Measurements from ENCODE around the gene PARD6G.
A peak's percentile ranks its signal among the peaks of the same experiment; 100 is the strongest.

Gene PARD6G

DNA sequence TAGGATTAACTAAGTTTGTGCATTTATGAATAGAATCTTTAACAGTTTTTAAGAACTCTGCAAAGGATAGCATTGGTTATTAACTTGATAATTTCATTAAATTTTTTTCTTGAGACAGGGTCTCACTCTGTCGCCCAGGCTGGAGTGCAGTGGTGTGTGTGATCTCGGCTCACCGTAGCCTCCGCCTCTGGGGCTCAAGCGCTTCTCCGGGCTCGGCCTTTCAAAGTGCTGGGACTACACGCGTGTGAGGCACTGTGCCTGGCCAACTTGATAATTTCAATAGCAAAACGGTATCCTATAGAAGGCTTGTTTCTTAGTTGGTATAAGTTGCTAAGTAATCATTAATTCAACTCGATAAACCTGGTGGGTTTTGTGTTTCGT lies 100.3 kb downstream of the PARD6G start:
- no peak for DNase-seq (ENCODE audit: low spot score)

DNA sequence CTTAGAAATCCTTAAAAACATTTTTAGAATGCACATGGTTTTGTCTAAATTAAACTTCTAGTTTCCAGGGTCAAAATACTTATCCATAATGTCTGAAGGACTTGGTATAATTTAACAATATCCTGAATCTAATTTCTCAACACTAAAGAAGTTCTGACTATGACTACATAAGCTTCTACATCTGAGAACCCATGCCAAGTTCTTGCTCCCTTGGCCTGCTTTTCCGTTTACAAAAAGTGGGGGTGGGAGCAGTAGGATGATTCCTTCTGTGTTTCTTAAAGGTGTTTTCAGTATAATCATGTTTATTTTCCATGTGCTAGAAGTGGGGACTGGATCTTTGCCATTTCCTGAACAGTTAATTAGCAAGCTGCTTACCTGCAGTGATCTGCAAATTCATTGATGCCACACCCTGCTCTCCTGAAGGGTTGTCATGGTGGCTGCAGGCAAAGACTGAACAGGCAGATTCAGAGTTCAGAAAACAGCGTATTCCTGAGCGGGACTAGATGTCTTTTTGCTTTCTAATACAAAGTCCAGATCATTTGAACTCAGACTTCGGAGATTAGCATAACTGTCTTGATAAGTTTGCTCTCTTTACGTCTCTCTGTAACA lies 102.0 kb downstream of the PARD6G start:
- no peak for DNase-seq (ENCODE audit: low spot score)

DNA sequence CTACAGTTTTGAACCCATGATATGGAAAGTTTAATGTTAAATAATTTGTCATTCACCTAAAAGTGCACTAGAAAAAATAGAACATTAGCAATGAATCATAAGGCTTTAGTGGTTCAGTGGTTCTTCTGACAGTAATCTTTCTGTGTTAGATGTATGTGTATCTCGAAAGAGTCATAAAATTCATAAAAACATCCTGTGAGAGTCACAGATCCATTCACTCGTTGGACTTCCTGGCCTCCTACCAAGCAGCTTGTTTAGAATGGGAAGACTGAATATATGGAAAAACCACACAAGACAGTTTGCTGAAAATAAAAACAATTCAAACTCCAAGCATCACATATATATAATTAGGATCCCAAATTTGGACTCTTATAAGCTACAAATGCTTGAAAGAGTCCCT lies 103.4 kb downstream of the PARD6G start:
- DNase-seq (ENCODE audit: low spot score): no peak

DNA sequence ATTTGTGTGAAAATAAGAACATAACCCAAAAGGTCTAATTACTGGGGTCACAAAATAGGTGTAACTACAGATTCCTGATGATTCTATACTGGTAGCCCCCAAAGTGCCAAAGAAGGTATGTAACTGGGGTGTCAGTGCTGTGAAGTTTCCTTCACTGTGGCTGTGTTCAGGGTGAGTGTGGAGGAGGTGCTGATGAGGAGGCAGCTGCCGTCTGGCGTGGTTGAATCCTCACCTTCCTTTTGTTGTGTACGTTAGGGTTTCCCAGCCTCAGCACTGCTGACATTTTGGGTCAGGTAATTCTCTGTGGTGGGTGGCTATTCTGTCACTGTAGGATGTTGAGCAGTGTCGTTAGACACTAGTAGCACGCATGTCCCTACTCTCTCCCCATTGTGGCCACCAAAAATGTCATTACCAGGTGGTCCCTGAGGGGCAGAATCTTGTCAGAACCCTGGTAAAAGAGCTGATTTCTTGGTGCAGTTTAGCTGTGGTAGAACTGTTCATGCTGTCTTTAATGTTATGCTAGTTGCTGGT lies 106.8 kb downstream of the PARD6G start:
- no peak for DNase-seq (ENCODE audit: low spot score)

DNA sequence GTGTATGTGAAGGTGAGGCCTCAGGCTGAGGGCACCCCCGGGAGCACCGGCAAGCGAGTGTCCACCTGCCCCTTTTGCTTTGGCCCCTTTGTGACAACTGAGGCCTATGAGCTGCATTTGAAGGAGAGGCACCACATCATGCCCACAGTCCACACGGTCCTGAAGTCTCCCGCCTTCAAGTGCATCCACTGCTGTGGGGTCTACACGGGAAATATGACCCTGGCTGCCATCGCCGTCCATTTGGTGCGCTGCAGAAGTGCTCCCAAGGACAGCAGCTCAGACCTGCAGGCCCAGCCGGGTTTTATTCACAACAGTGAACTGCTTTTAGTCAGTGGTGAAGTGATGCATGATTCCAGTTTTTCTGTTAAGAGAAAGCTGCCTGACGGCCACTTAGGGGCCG lies 109.3 kb downstream of the PARD6G start:
- DNase-seq (ENCODE audit: low spot score): no peak

DNA sequence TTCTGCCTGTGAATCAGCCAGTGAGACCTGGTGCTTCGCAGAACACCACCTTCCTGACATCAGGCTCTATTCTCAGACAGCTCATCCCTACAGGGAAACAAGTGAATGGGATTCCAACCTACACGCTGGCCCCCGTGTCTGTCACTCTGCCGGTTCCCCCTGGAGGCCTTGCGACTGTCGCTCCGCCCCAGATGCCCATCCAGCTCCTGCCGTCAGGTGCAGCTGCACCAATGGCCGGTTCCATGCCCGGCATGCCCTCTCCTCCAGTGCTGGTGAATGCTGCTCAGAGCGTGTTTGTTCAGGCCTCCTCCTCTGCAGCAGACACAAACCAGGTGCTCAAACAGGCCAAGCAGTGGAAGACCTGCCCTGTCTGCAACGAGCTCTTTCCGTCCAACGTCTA lies 110.2 kb downstream of the PARD6G start:
- DNase-seq (ENCODE audit: low spot score): no peak

GRCh38 chr18:80136679-80137078 lies 110.6 kb downstream of the PARD6G start:
- DNase-seq (ENCODE audit: low spot score): no peak

DNA sequence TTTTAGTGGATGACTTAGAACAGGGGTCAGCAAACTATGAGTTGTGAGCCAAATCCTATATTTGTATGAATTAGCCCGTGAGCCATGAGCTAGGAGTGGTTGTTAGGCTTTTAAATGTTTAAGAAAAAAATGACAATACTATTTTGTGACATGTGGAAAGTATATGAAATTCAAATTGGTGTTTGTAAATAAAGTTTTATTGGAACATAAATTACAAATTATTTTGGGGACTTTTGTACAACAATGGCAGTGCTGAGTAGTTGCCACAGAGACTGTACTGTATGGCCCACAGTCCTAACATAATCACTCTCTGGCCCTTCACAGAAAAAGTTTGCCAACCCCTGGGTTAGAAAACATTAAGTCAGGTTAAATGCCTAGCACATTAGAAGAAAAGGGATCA lies 112.2 kb downstream of the PARD6G start:
- no peak for DNase-seq (ENCODE audit: low spot score)

DNA sequence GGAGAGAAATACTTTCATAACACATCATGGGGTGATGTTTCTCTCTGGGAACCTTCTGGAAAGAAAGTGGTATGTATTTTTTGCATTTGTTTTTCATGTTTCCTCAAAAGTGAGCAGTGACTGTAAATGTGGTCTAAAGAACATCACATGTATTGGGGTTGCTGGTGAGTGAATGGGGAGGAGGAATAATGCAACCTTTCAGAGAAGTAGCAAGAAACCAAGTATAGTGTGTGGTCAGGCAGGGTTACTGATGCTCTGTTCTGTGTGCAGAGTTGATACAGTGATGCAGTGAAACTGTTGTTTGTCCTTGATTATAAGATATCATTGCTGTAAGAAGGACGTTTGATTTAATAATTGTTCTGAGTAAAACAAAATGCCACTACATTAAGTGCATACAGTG lies 114.2 kb downstream of the PARD6G start:
- no peak for DNase-seq (ENCODE audit: low spot score)

GRCh38 chr18:80132180-80132812 lies 115.0 kb downstream of the PARD6G start:
- no peak for DNase-seq (ENCODE audit: low spot score)

DNA sequence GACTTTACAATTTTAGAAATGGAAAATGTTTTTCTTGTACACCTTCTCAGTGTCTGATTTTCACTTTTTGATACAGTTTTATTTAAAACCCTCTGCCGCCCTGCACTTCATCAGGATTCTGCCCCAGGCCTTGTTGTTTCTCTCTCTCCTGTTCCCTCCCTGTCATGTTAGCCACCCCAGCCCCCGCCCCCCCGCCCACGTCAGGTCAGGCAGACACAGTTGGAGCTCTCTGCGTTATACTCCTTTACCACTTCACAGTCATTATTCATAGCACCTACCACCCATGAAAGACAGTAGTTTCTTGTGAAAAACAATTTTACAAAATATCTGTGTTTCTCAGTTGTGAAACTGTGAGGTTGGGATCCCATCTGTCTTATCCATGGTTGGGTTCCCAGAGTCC lies 116.8 kb downstream of the PARD6G start:
- no peak for DNase-seq (ENCODE audit: low spot score)

GRCh38 chr18:80129672-80130367 lies 117.5 kb downstream of the PARD6G start:
- DNase-seq (ENCODE audit: low spot score): no peak

GRCh38 chr18:80127635-80128034 lies 119.7 kb downstream of the PARD6G start:
- no peak for DNase-seq (ENCODE audit: low spot score)

GRCh38 chr18:80126797-80127196 lies 120.5 kb downstream of the PARD6G start:
- DNase-seq (ENCODE audit: low spot score): no peak

DNA sequence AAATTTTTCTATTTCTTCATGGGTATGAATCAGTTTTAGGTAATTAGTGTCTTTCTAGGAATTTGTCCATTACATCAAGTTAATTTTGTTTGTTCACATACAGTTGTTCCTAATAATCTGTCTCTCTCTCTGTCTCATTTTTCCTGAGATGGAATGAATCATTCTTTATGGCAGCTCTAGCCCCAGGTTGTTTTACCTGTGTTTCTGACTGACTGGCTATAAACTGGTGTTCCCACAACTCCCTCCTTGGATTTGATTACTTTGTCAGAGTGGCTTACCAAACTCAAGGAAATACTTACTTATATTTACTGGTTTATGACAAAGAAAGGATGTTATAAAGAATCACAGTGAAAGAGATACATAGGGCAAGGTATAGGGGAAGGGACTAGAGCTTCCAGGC lies 123.2 kb downstream of the PARD6G start:
- DNase-seq (ENCODE audit: low spot score): no peak

- no peak for DNase-seq (ENCODE audit: low spot score)
Observed at GRCh38 chr18:80120932-80121331, 126.4 kb downstream of the PARD6G start.

GRCh38 chr18:80119111-80119510 lies 128.2 kb downstream of the PARD6G start:
- no peak for DNase-seq (ENCODE audit: low spot score)

DNA sequence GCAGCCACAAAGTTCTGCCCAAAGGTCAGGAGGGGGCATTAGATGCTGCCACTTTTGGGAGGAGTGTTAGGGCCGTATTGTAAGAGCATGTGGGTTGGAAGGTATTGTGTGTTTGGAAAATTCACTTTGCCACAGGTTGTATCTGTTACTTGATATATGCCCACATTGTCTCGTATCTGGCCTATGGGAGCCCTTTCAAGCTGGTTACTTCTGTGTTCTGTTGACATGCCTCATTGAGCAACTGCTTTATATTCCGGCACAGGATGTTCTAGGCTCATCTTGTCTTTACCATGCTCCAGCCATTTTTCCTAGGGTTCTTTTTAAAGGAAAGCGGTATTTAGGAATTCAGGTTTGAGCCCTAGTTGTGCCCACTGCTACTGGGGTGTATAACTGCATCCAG lies 132.3 kb downstream of the PARD6G start:
- DNase-seq (ENCODE audit: low spot score): no peak

DNA sequence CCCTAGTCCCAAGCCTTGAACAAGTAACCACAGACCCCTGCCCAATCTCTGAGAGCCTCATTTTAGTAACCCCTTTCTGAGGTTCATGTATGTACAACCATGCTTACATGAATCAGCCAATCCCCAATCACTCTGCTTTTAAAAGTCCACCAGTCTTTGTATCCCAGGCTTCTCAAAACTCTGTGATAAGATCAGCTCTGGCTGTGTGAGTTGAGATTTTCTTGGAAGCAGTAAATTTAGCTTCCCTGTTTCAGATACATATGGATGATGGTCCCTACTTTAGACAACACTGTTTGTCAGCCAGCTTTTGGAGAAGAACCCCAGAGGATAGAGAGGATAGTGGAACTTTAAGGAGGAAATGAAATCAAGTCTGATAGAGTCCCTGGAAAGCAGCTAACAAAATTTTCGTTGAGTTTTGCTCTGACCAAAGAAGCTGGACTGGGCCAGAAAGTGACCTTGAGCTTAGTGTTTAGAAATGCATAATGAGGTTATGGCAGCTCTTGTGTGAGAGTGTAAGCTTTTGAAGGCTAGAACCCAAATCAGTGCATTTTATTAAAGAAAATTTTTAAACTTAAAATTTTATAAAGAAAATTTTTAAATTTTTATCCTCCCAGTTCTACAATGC lies 134.6 kb downstream of the PARD6G start:
- no peak for DNase-seq (ENCODE audit: low spot score)

GRCh38 chr18:80109676-80110078 lies 137.6 kb downstream of the PARD6G start:
- DNase-seq (ENCODE audit: low spot score): peak; percentile 83

DNA sequence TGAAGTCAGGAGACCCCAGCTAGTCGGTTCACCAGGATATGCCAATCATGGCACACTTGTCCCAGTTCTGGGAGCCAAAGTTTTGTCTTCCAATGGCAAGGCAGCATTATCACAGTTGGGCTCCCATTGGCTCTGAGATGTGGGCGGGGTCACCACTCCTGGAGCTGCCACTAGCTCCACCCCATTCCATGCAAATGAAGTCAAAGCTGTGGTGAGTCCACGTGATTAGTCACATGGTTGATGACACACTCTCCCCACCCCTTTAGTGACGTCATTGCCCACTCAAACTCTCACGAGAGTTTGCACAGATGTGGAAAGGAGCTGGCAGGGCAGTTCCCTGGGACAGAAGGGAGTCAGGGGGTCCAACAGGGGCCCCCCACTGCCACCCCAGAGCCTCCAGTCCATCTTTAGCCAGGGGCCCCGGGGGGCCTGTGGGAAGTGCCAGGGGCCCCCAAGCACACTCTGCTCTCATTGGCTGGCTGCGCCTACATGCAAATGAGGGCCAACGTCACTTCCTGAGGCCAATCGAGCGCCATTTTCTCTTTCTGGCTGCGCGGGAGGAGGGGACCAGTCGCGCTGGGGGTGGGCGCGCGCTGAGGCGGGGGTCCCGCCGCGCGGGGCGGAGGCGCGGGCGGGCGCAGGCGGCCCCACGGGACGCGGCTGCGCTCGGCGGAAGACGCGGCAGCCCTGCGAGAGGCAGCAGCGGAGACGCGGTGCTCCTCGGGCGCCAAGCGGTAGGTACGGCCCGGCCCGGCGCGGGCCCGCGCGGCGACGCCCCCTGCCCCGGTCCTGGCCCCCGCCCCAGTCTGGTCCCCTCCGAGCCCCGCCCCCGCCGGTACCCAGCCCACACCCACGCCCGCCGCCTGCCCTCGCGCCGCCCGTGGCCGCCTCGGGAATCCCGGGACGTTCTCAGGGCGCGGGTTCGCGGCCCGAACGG lies 138.3 kb downstream of the PARD6G start, which contains the start of gene ADNP2:
TSS of gene ADNP2 (plus strand) at position 524 of the 937 bp plus-strand sequence. CDS start 8,281 bp downstream, outside the sequence.
- peak; percentile 95 for DNase-seq (ENCODE audit: low spot score)

DNA sequence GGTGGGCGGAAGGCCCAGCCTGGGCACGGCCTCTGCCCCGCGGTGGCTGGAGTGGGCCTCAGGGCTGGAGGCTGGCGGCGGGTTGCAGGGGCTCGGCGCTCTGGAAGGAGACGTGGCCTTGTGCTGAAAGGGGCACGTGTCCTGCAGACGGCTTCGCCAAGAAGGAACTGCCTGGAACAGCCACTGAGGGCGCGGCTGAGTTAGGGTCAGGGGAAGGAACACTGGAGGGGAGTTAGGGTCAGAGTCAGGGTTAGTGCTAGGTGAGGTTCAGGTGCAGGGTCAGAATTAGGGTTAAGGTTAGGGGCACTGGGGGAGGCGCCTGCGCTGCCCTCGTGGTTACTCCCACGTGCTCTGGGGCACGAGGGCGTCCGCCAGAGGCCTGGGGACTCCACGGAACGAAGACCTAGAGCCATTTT lies 139.2 kb downstream of the PARD6G start:
- DNase-seq (ENCODE audit: low spot score): no peak

Measured in AG20443 (cell line).